ENCODE measurements around the gene PIEZO2. TPM values are rescaled to one million over a fixed set of nuclear protein-coding genes. Genes with fewer than 3 reads are reported as not detected.

The PIEZO2 gene
- total RNA-seq, 4 donors from 2014 or later: 0.18 to 3.0 (median 0.21) TPM

DNA sequence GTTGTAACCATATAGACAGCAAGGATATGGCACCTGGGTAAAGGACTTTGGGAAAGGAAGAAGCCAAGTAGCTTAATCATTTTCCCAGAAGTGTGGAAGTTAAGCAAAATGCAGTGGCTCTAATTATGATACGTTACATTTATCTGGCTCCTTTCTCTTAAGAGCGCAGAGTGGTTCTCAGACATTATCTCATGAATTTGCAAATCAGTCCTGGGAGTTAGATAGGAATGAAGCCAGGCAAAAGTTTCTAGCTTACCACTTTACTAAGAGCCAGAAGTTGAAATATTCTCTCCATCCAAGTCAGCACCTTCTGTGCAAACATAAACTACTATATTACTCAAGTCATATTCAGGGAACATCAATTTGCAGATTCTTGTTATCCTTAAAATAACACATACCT, 10.9 kb upstream of the PIEZO2 start:
- in situ Hi-C loops (cut with MboI; ENCODE audit: low sequenced_read_pairs in 4 of 4): loop anchor here in 3 of 4 donors (25.0 kb wide), 1 partner anchor 598 kb away; no protein-coding TSS in a partner anchor
- H3K4me3 ChIP-seq: no peak overlapping the region
- no peaks in the 10 kb centered on the region for H3K9me3 ChIP-seq
- ATAC-seq: no peak
- no peak overlapping the region for H3K27ac ChIP-seq
- intact Hi-C loops (cut with DNase I; ENCODE audit: low total_unique reads): no loop called here
- H3K4me1 ChIP-seq: no peaks in the 10 kb centered on the region
- DNase-seq: no peak
- TF ChIP-seq CTCF (IDR thresholded peaks at IDR 0.05 in 4 of 5, conservative IDR thresholded peaks at IDR 0.05 in 1 of 5): no peak
- TF ChIP-seq POLR2A (IDR thresholded peaks at IDR 0.05): no peak
- no peaks in the 10 kb centered on the region for H3K27me3 ChIP-seq
- no peaks in the 10 kb centered on the region for H3K36me3 ChIP-seq

GRCh38 chr18:11159844-11160243, 10.5 kb upstream of the PIEZO2 start:
- intact Hi-C loops (cut with DNase I; ENCODE audit: low total_unique reads) (no loop called here), in situ Hi-C loops (cut with MboI; ENCODE audit: low sequenced_read_pairs in 4 of 4) (loop anchor here (5.0 to 25.0 kb wide), 3 partner anchors 308 to 605 kb away; no protein-coding TSS in a partner anchor)
- H3K4me3 ChIP-seq: no peak overlapping the region

GRCh38 chr18:11156978-11157377, 7.6 kb upstream of the PIEZO2 start:
- in situ Hi-C loops (cut with MboI; ENCODE audit: low sequenced_read_pairs in 4 of 4): loop anchor here (5.0 to 25.0 kb wide), 3 partner anchors 305 to 602 kb away; no protein-coding TSS in a partner anchor
- no peak overlapping the region for H3K27ac ChIP-seq
- no peaks in the 10 kb centered on the region for H3K27me3 ChIP-seq
- no peak for DNase-seq
- TF ChIP-seq POLR2A (IDR thresholded peaks at IDR 0.05) (no peak), CTCF (IDR thresholded peaks at IDR 0.05 in 4 of 5, conservative IDR thresholded peaks at IDR 0.05 in 1 of 5) (no peak)
- no peaks in the 10 kb centered on the region for H3K9me3 ChIP-seq
- H3K4me1 ChIP-seq: no peaks in the 10 kb centered on the region
- H3K4me3 ChIP-seq: no peak overlapping the region
- ATAC-seq: no peak
- H3K36me3 ChIP-seq: no peaks in the 10 kb centered on the region
- intact Hi-C loops (cut with DNase I; ENCODE audit: low total_unique reads): no loop called here

More at GRCh38 chr18:11159844-11160243, 10.5 kb upstream of the PIEZO2 start:
- TF ChIP-seq CTCF (IDR thresholded peaks at IDR 0.05 in 4 of 5, conservative IDR thresholded peaks at IDR 0.05 in 1 of 5) (no peak), POLR2A (IDR thresholded peaks at IDR 0.05) (no peak)
- no peaks in the 10 kb centered on the region for H3K9me3 ChIP-seq
- no peaks in the 10 kb centered on the region for H3K36me3 ChIP-seq
- ATAC-seq: no peak
- no peaks in the 10 kb centered on the region for H3K27me3 ChIP-seq
- no peak for DNase-seq
- H3K27ac ChIP-seq: no peak overlapping the region
- no peaks in the 10 kb centered on the region for H3K4me1 ChIP-seq

DNA sequence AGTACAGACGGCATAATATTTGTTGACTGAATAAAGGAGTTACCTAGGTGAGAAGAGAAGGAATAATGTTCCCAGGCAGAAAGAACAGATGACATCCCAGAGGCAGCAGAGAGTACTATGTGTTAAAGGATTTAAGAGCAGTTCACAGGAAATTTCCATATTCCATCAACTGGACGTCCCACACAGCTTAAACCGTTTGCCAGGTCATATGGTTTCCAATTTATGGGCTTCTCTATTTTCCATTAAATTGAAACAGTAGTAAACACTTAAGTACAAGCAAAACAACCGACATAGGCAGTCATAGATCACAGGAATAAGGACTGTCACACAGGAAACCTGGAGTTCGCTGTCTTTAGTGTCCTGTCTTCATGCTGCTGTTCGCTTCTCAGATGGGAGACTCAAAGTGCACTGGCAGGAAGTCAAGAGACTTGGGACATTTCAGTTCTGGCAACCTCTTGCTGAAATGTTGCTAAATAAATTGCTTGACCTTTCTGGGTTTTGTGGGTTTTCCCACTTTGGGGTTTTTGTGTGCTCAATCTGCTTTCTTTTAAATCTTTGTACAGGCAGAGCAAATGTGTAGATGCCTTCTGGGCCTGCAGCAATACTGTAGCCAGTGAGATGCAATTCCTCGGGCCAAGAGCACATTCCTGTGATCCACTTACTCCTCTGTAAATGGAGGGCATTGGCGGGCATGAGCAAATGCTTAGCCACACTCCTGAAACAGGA, 5.8 kb upstream of the PIEZO2 start:
- no peak overlapping the region for H3K27ac ChIP-seq
- no peaks in the 10 kb centered on the region for H3K27me3 ChIP-seq
- H3K4me1 ChIP-seq: no peaks in the 10 kb centered on the region
- no peak for DNase-seq
- no peak overlapping the region for H3K4me3 ChIP-seq
- intact Hi-C loops (cut with DNase I; ENCODE audit: low total_unique reads) (loop anchor here (2.0 kb wide), 1 partner anchor 302 kb away; no protein-coding TSS in a partner anchor), in situ Hi-C loops (cut with MboI; ENCODE audit: low sequenced_read_pairs in 4 of 4) (loop anchor here (5.0 to 25.0 kb wide), 3 partner anchors 303 to 600 kb away; no protein-coding TSS in a partner anchor)
- H3K36me3 ChIP-seq: no peaks in the 10 kb centered on the region
- H3K9me3 ChIP-seq: no peaks in the 10 kb centered on the region
- TF ChIP-seq CTCF (IDR thresholded peaks at IDR 0.05 in 4 of 5, conservative IDR thresholded peaks at IDR 0.05 in 1 of 5) (no peak), POLR2A (IDR thresholded peaks at IDR 0.05) (no peak)
- no peak for ATAC-seq
